NB4 (cell line): ENCODE data around the gene SERINC3.

Source experiments
- DNase-seq: peaks from one replicate; pipeline ENCODE4 v3.0.0; 2010; ENCODE audit warnings: low read depth
- H3K4me3 ChIP-seq: one replicate; pipeline ENCODE4 v1.5.1; 2011; ENCODE audit warnings: mild to moderate bottlenecking, low read depth, low read length, moderate library complexity
- MYC ChIP-seq: IDR thresholded peaks from 2 replicates; pipeline ENCODE4 v1.6.1; 2011; ENCODE audit warnings: low read depth, low read length
- POLR2A ChIP-seq: IDR thresholded peaks from 2 replicates; pipeline ENCODE4 v1.6.1; 2011; ENCODE audit warnings: mild to moderate bottlenecking; ENCODE audit not compliant: insufficient read length; ENCODE audit errors: extremely low read depth
- TF ChIP-seq, protein P1 (sequence below): IDR thresholded peaks from 2 replicates; pipeline ENCODE4 v1.6.1; 2011; ENCODE audit warnings: low read depth, low read length
- TF ChIP-seq, protein P2 (sequence below): IDR thresholded peaks from one replicate; pipeline ENCODE4 v1.5.1; 2012; ENCODE audit warnings: low read depth, low read length

The SERINC3 gene

DNA sequence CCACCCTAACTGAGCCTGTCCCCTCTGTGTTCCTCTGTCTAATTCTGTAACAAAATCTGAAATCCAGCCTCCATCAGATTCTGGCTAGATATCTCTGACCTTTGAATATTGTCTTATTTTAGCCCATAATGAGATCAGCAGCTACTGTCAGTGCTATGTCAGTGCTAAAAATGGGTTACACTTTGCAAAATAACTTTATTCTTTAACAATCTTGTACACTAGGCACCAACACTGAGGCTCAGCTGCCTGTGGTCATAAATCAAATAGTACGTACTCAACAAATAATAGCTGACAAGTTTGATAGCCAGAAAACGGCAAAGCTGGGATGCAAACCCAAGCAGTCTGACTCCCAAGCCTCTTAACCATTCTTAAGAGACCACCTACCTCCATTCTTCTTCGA is 24.1 kb downstream of the SERINC3 start:
- TF ChIP-seq MYC (no peak), POLR2A (no peak)
- TF ChIP-seq, protein P1, sequence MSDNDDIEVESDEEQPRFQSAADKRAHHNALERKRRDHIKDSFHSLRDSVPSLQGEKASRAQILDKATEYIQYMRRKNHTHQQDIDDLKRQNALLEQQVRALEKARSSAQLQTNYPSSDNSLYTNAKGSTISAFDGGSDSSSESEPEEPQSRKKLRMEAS, result no peak
- TF ChIP-seq, protein P2, sequence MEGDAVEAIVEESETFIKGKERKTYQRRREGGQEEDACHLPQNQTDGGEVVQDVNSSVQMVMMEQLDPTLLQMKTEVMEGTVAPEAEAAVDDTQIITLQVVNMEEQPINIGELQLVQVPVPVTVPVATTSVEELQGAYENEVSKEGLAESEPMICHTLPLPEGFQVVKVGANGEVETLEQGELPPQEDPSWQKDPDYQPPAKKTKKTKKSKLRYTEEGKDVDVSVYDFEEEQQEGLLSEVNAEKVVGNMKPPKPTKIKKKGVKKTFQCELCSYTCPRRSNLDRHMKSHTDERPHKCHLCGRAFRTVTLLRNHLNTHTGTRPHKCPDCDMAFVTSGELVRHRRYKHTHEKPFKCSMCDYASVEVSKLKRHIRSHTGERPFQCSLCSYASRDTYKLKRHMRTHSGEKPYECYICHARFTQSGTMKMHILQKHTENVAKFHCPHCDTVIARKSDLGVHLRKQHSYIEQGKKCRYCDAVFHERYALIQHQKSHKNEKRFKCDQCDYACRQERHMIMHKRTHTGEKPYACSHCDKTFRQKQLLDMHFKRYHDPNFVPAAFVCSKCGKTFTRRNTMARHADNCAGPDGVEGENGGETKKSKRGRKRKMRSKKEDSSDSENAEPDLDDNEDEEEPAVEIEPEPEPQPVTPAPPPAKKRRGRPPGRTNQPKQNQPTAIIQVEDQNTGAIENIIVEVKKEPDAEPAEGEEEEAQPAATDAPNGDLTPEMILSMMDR, result no peak
- DNase-seq, result no peak
- H3K4me3 ChIP-seq, result no peak overlapping the region

DNA sequence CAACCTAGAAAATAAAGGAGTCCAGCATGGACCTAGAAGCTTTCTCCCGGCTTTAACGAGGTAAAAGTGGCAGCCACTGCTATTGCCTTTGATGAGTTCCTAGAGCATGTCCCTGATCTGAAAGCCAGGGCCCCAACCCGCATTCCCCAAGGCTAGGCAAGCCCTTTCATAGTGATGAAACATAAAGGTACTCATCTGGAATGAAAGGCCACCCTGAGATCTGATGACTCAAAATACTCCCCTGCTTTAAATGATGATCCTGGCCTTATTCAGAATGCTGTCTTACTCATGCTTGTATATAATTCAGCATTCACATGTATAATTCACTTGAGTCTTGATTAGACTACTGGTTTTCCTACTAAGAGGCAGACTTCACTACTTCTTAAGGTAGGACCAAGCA is 24.9 kb downstream of the SERINC3 start:
- DNase-seq, result no peak
- TF ChIP-seq, protein P2, result no peak
- no peak for TF ChIP-seq POLR2A
- no peak for TF ChIP-seq MYC
- TF ChIP-seq, protein P1, result no peak
- no peak overlapping the region for H3K4me3 ChIP-seq

DNA sequence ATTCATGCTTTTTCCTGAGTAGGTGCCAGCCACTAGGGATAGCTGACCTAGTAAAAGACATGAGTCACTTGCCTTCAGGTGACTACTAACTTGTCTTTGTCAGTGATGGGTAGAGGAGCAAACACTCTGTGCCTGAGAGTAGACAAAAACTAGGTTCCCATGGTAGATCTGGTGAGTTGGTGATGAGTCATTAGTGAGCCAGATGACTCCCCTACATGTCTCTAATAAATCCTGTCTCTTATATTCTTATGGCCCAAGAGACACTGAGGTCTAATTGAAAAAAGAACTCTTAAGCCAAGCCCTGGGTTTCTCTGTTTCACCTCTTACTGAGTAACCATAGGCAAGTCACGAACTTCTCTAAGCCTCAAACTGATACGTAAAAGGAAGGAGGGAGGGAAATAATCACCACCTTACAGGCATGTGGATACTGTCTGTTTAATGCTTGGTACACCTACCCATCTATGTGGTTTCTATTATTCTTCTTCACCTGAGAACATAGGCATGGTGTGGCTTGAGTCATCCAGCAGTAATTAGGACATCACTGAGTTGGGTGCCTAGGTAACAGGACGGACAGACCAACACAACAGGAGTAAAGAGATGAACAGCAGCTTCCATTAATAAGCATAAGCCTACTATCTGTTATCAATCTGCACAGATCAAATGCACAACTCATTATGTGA is 25.9 kb downstream of the SERINC3 start:
- H3K4me3 ChIP-seq, result no peak overlapping the region
- peak; percentile 59 for DNase-seq
- TF ChIP-seq, protein P2, result no peak
- no peak for TF ChIP-seq POLR2A
- TF ChIP-seq, protein P1, result no peak
- no peak for TF ChIP-seq MYC

DNA sequence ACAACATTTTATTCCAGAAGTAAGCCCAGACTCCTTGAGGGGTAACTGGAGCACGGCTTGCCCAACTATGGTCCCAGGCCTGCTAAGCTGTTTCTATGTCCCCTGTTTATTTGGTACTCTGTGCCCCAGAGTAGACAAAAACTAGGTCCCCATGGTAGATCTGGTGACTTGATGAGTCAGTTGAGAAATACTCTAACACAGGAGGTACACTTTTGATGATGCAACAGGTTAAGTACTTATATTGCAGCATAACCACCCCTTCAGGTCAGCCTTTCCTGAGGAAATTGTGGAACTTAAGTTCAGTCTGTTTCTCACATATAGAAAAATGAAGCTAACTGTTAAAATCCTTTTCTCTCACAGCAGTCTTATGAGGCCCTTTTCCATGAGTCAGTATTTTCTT is 26.6 kb downstream of the SERINC3 start:
- 0 out of 2 replicates have a peak, but pooled peaks have one; percentile 36 for TF ChIP-seq MYC
- TF ChIP-seq, protein P2, result no peak
- TF ChIP-seq, protein P1, result peak; percentile 40; the same call in 1 of the 2 replicates
- no peak for TF ChIP-seq POLR2A
- no peak overlapping the region for H3K4me3 ChIP-seq
- DNase-seq, result peak; percentile 83

DNA sequence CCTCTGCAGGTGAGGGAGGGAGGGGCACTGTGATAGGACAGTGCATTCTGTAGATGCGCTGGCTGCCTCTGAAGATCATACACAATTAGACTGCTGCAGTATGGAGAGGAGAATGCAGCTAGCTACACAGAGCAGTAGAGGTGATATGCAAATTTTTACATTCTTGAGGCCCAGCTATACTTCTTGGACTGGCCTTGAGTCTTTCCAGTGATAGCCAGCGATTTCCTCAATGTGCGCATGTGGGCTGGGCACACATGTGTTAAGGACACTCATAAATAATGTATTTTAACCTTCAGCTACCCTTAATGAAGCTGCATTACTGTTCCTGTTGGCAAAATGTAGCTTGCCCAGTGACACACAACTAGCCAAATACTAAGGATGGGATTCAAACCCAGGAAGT is 27.2 kb downstream of the SERINC3 start:
- no peak for DNase-seq
- TF ChIP-seq, protein P2, result no peak
- TF ChIP-seq, protein P1, result no peak
- H3K4me3 ChIP-seq, result no peak overlapping the region
